ENCODE data around the gene SBNO2.

SBNO2 gene

DNA sequence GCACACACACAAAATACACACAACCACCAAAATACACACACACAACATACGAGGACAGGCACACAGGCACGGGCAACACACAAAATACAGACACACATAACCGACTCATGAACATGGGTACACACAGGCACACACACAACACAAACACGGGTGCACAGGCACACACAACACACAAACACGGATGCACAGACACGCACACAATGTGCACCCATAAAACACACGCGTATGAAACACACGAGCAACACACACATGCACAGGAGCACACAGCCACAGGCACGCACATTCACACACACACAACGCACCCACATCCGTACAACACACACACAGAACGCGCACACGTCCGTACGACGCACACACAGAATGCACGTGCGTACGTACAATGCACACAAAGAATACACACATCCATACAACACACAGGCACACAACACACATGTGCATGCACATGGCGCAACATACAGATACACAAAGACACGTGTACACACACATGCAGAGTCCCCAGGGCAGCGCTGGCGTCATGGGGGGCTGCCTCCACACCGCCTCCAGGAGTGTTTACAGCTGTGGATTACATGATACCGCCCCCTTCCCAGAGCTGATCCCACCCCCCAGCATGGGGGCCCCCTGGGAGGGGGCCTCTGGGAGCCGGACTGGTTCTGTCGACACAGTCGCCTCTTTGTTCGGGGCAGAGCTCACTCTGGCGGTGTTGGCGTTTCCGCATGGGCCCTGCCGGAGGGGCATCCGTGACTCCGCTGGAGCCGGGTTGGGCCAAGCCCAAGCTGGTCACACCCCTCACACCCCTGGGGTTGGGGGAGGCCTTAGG is 2.9 kb downstream of the SBNO2 start:
- no peak overlapping the region for H3K4me3 ChIP-seq (ENCODE audit: low read length)
- H3K9me3 ChIP-seq (replicated peaks; ENCODE audit: low read length), result no peaks in the 10 kb centered on the region
- H3K27me3 ChIP-seq (ENCODE audit: control insufficient read depth, insufficient read depth, low read length), result no peaks in the 10 kb centered on the region
- peaks cover 22% of the 10 kb centered on the region for H3K36me3 ChIP-seq (ENCODE audit: insufficient read depth, low read length)
- no peak overlapping the region for H3K9ac ChIP-seq (ENCODE audit: low read depth, low read length)
- peak overlapping the region; percentile 44 for H3K4me2 ChIP-seq (ENCODE audit: low read length)
- peaks cover 35% of the 10 kb centered on the region for H3K4me1 ChIP-seq (ENCODE audit: control insufficient read depth, insufficient read depth, low read length)

- Histone ChIP-seq H3K27me3 (ENCODE audit: control insufficient read depth, insufficient read depth, low read length) (no peaks in the 10 kb centered on the region), H3K9ac (ENCODE audit: low read depth, low read length) (no peak overlapping the region), H3K4me1 (ENCODE audit: control insufficient read depth, insufficient read depth, low read length) (peaks cover 35% of the 10 kb centered on the region), H3K36me3 (ENCODE audit: insufficient read depth, low read length) (peaks cover 22% of the 10 kb centered on the region), H3K9me3 (replicated peaks; ENCODE audit: low read length) (no peaks in the 10 kb centered on the region), H3K4me3 (ENCODE audit: low read length) (no peak overlapping the region), H3K4me2 (ENCODE audit: low read length) (no peak overlapping the region)
These were observed 3.9 kb downstream of the SBNO2 start for GRCh38 chr19:1169921-1170885.

GRCh38 chr19:1169411-1169791 is 4.7 kb downstream of the SBNO2 start:
- peak overlapping the region; percentile 62 for H3K4me2 ChIP-seq (ENCODE audit: low read length)
- H3K9ac ChIP-seq (ENCODE audit: low read depth, low read length), result peak overlapping the region; percentile 36
- peaks cover 22% of the 10 kb centered on the region for H3K36me3 ChIP-seq (ENCODE audit: insufficient read depth, low read length)
- no peaks in the 10 kb centered on the region for H3K9me3 ChIP-seq (replicated peaks; ENCODE audit: low read length)
- H3K27me3 ChIP-seq (ENCODE audit: control insufficient read depth, insufficient read depth, low read length), result no peaks in the 10 kb centered on the region
- peaks cover 35% of the 10 kb centered on the region for H3K4me1 ChIP-seq (ENCODE audit: control insufficient read depth, insufficient read depth, low read length)
- peak overlapping the region; percentile 16 for H3K4me3 ChIP-seq (ENCODE audit: low read length)

DNA sequence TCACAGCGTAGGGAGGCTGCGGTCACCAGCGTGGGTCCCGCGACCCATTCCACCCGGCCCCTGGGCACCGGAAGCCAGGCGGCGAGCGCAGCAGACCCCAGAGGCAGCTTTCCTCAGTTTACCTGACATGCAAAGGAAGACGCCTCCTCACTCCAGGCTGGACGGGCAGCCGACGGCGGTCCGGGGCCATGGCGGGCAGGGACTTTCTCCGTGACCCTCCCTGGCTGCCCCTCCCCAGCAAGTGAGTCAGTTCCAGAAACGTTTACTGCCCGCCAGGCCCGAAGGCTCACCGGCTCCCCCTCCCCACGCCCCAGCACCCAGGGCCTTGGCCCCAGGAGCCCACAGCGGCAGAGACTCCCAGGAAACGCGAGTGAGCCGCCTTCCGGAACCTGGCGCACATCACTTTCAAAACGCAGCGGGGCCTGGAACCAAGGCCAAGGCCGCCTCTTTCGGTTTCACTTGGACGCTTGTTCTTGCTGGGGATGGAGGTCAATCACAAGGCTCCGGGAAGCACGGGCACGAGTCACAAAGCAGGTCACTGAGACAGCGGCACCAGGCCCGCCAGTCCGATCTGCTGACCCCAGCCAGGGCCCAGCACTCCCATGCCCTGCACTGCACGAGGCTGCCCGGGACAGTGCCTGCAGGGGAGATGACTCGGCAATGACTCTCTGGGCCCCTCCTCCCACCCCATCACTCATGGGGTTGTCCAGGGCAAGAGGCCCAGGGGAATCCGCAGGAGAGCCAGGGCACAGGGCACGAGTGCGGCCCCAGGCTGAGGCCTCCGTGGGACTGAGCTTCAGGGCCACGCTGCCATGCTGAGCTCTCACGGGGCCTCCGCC is 5.3 kb downstream of the SBNO2 start:
- peak overlapping the region; percentile 16 for H3K4me3 ChIP-seq (ENCODE audit: low read length)
- H3K4me2 ChIP-seq (ENCODE audit: low read length), result peak overlapping the region; percentile 62
- H3K9ac ChIP-seq (ENCODE audit: low read depth, low read length), result peak overlapping the region; percentile 54
- no peaks in the 10 kb centered on the region for H3K27me3 ChIP-seq (ENCODE audit: control insufficient read depth, insufficient read depth, low read length)
- H3K4me1 ChIP-seq (ENCODE audit: control insufficient read depth, insufficient read depth, low read length), result peaks cover 35% of the 10 kb centered on the region
- no peaks in the 10 kb centered on the region for H3K9me3 ChIP-seq (replicated peaks; ENCODE audit: low read length)
- peaks cover 22% of the 10 kb centered on the region for H3K36me3 ChIP-seq (ENCODE audit: insufficient read depth, low read length)

DNA sequence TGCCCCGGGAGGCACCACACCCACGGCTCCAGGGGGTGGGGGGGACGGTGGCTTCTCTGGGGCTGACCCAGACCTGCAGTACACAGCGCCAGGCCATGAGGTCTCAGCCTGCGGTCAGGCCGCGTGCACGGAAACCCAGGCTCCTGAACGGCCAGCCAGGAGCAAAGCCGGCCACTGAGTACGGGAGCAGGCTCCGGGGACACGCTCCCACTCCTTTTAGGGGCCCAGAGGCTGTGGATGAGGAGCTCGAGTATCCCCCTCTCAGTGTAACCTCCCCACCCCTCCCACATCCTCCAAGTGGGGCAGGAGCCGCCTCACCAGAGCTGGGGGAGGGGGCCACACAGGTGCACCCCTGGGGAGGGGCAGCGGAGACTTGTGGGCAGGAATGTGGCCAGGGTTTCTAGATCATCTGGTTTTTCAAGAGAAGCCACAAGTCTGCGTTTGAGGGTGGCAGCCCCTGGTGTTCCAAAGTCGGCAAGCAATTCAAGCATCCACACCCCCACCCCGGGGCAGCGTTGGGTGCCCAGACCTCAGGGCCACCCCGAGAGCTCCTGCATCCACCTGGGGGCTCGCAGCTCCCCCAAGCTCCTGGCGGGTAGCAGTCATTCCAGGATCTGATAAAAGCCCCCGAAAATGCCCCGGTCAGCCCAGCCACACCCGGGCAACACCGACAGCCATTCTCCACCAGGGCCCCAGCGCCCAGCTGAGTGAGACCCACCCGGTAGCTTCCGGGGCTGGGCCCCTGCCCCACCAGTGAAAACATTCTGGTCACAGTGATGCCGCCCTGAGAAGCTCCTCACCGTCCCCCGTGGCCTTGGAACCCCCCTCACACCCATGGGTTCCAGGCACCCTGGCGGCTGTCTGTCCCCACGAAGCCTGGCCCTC is 6.1 kb downstream of the SBNO2 start:
- Histone ChIP-seq H3K36me3 (ENCODE audit: insufficient read depth, low read length) (peaks cover 22% of the 10 kb centered on the region), H3K4me1 (ENCODE audit: control insufficient read depth, insufficient read depth, low read length) (peaks cover 35% of the 10 kb centered on the region), H3K4me2 (ENCODE audit: low read length) (no peak overlapping the region), H3K9ac (ENCODE audit: low read depth, low read length) (peak overlapping the region; percentile 54), H3K4me3 (ENCODE audit: low read length) (no peak overlapping the region), H3K9me3 (replicated peaks; ENCODE audit: low read length) (no peaks in the 10 kb centered on the region), H3K27me3 (ENCODE audit: control insufficient read depth, insufficient read depth, low read length) (no peaks in the 10 kb centered on the region)

DNA sequence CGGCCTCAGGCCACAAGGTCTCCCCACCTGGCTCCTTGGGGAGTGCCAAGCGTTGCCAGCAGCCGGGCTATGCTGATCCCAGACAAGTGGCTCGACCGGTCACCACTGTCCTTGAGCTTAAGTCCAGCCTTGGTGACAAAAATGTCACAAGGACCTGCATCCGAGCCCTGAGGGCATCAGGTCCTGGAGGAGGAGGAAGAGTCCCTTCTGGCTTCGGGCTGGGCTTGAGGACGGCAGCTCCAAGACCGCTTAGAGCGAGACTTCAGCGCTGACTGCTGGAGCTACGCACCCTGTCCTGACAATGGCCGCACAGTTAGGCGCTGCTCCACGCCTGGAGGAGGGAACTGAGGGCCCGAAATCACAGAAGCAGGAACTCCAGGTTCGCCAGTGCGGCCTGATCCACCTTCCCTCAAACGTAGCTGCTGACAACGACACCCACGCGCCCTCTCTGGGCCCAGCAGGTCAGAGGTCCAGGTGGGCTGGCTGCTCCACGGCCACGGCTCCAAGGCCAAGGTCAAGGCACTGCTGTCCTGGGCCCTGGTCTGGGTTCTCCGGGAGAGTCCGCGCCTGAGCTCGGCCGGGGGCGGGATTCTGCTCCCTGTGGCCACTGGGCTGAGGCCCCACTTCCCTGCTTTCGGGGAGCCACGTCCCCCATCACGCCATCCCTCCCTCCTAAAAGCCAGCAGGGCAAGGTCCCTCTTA is 7.0 kb downstream of the SBNO2 start:
- Histone ChIP-seq H3K9me3 (replicated peaks; ENCODE audit: low read length) (no peaks in the 10 kb centered on the region), H3K4me3 (ENCODE audit: low read length) (no peak overlapping the region), H3K4me2 (ENCODE audit: low read length) (no peak overlapping the region), H3K4me1 (ENCODE audit: control insufficient read depth, insufficient read depth, low read length) (peaks cover 29% of the 10 kb centered on the region), H3K27me3 (ENCODE audit: control insufficient read depth, insufficient read depth, low read length) (no peaks in the 10 kb centered on the region), H3K36me3 (ENCODE audit: insufficient read depth, low read length) (peaks cover 25% of the 10 kb centered on the region), H3K9ac (ENCODE audit: low read depth, low read length) (no peak overlapping the region)

DNA sequence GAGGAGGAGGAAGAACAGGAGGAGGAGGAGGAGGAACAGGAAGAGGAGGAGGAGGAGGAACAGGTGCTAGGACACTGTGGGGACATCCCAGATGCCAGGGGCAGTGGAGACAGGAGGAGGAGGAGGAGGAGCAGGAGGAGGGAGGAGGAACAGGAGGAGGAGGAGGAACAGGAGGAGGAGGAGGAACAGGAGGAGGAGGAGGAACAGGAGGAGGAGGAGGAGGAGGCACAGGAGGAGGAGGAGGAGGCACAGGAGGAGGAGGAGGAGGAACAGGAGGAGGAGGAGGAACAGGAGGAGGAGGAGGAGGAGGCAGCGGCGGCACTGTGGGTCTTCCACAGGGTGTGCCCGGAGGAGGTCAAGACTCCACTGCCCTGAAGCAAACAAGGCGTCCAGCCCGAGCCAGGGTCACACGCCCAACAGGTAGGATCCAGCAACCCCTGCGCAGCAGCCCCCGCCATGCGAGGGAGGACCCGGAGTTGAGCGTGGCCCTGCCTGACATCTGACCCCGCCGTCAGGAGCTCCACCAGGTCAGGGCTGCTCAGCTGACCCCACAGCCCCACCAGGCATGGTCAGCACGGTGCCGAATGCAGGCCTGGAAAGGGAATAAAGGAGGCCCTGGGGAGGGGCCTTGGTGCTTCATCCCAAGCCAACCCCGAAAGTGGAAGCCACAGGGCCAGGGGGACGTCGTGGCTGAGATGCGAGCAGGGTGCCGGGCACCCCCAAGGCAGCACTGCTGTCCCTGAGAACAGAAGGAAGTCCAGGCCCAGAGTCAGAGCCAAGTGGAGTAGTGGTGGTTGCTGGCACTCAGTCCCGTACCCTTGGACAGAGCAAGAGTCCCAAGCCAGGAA is 9.2 kb downstream of the SBNO2 start:
- Histone ChIP-seq H3K36me3 (ENCODE audit: insufficient read depth, low read length) (peaks cover 20% of the 10 kb centered on the region), H3K9ac (ENCODE audit: low read depth, low read length) (no peak overlapping the region), H3K4me1 (ENCODE audit: control insufficient read depth, insufficient read depth, low read length) (peaks cover 19% of the 10 kb centered on the region), H3K4me2 (ENCODE audit: low read length) (no peak overlapping the region), H3K27me3 (ENCODE audit: control insufficient read depth, insufficient read depth, low read length) (no peaks in the 10 kb centered on the region), H3K4me3 (ENCODE audit: low read length) (no peak overlapping the region), H3K9me3 (replicated peaks; ENCODE audit: low read length) (no peaks in the 10 kb centered on the region)

DNA sequence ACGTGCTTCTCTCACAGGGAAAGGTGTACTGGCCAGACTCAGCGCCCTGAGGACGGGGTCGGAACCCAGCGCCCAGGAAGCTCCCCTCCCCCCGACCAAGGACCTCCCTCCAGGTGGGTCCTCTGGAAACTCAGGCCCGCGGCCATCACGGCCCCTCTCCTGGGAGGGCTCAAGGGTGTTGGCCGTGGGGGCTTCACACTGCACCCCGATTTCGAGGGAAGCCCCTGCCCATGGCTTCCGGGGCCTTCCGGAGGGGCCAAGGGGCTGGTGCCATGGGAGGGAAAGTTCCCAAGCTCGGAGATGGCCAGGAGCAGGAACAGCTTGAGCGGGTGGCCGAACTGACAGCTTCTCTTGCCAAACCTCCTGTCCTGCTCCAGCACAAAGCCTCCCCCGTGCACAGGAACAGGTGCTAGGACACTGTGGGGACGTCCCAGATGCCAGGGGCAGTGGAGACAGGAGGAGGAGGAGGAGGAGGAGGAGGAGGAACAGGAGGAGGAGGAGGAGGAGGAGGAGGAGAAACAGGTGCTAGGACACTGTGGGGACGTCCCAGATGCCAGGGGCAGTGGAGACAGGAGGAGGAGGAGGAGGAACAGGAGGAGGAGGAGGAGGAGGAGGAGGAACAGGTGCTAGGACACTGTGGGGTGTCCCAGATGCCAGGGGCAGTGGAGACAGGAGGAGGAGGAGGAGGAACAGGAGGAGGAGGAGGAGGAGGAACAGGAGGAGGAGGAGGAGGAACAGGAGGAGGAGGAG is 10.0 kb downstream of the SBNO2 start:
- Histone ChIP-seq H3K4me1 (ENCODE audit: control insufficient read depth, insufficient read depth, low read length) (peaks cover 11% of the 10 kb centered on the region), H3K9ac (ENCODE audit: low read depth, low read length) (no peak overlapping the region), H3K4me3 (ENCODE audit: low read length) (no peak overlapping the region), H3K36me3 (ENCODE audit: insufficient read depth, low read length) (peaks cover 19% of the 10 kb centered on the region), H3K4me2 (ENCODE audit: low read length) (no peak overlapping the region), H3K9me3 (replicated peaks; ENCODE audit: low read length) (no peaks in the 10 kb centered on the region), H3K27me3 (ENCODE audit: control insufficient read depth, insufficient read depth, low read length) (no peaks in the 10 kb centered on the region)

DNA sequence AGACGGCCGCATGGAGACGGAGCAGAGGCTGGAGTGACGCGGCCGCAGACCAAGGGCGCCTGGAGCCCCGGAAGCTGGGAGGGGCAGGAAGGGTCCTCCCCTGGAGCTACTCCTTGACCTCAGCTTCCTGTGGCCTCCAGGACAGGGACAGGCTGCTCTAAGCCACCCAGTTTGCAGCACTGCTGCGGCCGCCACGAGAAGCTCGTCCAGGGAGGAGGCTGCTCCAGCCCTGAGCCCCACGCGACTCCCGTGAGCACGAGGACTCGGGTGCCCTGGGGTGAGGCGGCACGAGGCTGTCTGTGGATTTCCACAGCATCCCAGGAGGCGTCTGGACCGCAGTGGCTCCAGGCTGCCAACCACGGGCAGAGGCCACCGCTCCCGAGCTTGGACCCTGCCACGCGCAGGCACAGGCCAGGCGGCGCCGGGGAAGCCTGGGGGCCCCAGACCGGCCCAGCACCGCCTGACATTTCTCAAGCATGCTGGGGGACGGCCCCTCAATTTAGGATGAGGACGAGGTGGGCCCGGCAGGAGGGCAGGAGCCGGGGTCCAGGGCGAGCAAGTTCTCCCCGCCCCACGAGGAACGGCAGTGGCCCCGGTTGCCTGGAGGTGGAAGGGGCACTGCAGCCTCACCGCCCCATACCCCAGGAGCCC is 10.7 kb downstream of the SBNO2 start:
- H3K4me3 ChIP-seq (ENCODE audit: low read length), result no peak overlapping the region
- peaks cover 19% of the 10 kb centered on the region for H3K36me3 ChIP-seq (ENCODE audit: insufficient read depth, low read length)
- no peak overlapping the region for H3K9ac ChIP-seq (ENCODE audit: low read depth, low read length)

More for the DNA sequence above, 10.7 kb downstream of the SBNO2 start:
- peaks cover 4% of the 10 kb centered on the region for H3K4me1 ChIP-seq (ENCODE audit: control insufficient read depth, insufficient read depth, low read length)
- no peaks in the 10 kb centered on the region for H3K9me3 ChIP-seq (replicated peaks; ENCODE audit: low read length)
- H3K27me3 ChIP-seq (ENCODE audit: control insufficient read depth, insufficient read depth, low read length), result no peaks in the 10 kb centered on the region
- no peak overlapping the region for H3K4me2 ChIP-seq (ENCODE audit: low read length)
